ENCODE results near the gene GRIN1. TPM values are rescaled to one million over a fixed set of nuclear protein-coding genes. Genes with fewer than 3 reads are reported as not detected.

The GRIN1 gene
- total and polyA plus RNA-seq, 2 of the 13 experiments (the other 11 are each of a cell fraction or from before 2014, with no cell fraction given): 0.13 TPM; not detected in 1

DNA sequence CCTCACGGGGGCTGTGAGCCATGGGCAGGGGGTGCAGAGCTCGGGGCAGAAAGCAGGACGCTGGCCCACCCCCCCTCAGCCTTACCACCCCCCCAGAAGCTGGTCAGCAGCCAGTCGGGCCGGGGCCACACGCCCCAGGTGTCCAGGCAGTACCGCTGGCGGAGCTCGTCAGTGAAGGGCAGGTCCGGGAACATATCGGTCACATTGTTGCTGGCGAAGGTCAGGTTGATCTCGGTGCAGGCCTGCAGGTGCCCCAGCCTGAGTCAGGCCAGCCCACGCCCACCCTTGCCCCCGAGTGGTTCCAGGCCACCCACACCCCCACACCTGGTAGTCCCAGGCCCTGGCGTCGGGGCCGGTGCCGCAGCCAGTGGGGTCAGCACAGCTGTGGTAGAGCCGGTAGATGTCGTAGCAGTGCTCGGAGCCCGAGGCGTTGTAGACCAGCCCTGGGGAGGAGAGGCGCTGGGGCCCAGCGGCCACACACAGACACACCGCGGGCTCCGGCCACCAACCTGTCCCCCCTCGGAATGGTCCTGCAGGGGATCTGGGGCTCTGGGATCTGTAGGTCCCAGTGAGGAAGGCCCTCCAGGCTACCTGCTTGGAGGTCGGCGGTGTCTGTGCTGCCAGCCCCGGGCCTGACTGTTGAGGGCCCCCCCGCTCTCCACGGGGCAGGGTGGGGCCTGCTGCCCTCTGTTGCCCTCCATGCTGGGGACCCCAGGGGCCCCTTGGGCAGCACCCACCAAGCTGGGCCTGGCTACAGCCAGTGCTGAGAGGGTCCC is 27.0 kb upstream of the GRIN1 start (continued):
- TF ChIP-seq, protein P1, sequence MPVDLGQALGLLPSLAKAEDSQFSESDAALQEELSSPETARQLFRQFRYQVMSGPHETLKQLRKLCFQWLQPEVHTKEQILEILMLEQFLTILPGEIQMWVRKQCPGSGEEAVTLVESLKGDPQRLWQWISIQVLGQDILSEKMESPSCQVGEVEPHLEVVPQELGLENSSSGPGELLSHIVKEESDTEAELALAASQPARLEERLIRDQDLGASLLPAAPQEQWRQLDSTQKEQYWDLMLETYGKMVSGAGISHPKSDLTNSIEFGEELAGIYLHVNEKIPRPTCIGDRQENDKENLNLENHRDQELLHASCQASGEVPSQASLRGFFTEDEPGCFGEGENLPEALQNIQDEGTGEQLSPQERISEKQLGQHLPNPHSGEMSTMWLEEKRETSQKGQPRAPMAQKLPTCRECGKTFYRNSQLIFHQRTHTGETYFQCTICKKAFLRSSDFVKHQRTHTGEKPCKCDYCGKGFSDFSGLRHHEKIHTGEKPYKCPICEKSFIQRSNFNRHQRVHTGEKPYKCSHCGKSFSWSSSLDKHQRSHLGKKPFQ (CRISPR knock-in tag; IDR thresholded peaks at IDR 0.05; ENCODE audit: insufficient replicate concordance): no peak
- TF ChIP-seq ZFX (CRISPR knock-in tag; IDR thresholded peaks at IDR 0.05; ENCODE audit: low read depth) (peak; percentile 87), ADNP (CRISPR knock-in tag; IDR thresholded peaks at IDR 0.05) (no peak), CBX2 (IDR thresholded peaks at IDR 0.05; ENCODE audit: low read depth, low read length) (no peak), CBX2 (CRISPR knock-in tag; IDR thresholded peaks at IDR 0.05; ENCODE audit: low read depth) (no peak), TMF1 (CRISPR knock-in tag; IDR thresholded peaks at IDR 0.05; ENCODE audit: low read depth) (no peak), ZNF703 (CRISPR knock-in tag; IDR thresholded peaks at IDR 0.05; ENCODE audit: borderline replicate concordance) (no peak), ZNF274 (CRISPR knock-in tag; IDR thresholded peaks at IDR 0.05) (no peak), SPEN (CRISPR knock-in tag; IDR thresholded peaks at IDR 0.05; ENCODE audit: low read depth) (peak; percentile 32; the same call in 1 of the 2 replicates), MZF1 (CRISPR knock-in tag; IDR thresholded peaks at IDR 0.05; ENCODE audit: borderline replicate concordance) (0 out of 2 replicates have a peak, but pooled peaks have one; percentile 29), ZNF501 (CRISPR knock-in tag; IDR thresholded peaks at IDR 0.05) (no peak), NFRKB (IDR thresholded peaks at IDR 0.05) (no peak), NAIF1 (CRISPR knock-in tag; IDR thresholded peaks at IDR 0.05; ENCODE audit: borderline replicate concordance) (no peak), ZNF232 (CRISPR knock-in tag; IDR thresholded peaks at IDR 0.05; ENCODE audit: borderline replicate concordance) (no peak), KLF16 (CRISPR knock-in tag; IDR thresholded peaks at IDR 0.05) (no peak)
- TF ChIP-seq, protein P2, sequence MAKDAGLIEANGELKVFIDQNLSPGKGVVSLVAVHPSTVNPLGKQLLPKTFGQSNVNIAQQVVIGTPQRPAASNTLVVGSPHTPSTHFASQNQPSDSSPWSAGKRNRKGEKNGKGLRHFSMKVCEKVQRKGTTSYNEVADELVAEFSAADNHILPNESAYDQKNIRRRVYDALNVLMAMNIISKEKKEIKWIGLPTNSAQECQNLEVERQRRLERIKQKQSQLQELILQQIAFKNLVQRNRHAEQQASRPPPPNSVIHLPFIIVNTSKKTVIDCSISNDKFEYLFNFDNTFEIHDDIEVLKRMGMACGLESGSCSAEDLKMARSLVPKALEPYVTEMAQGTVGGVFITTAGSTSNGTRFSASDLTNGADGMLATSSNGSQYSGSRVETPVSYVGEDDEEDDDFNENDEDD (CRISPR knock-in tag; IDR thresholded peaks at IDR 0.05; ENCODE audit: borderline replicate concordance): no peak
- TF ChIP-seq, protein P3, sequence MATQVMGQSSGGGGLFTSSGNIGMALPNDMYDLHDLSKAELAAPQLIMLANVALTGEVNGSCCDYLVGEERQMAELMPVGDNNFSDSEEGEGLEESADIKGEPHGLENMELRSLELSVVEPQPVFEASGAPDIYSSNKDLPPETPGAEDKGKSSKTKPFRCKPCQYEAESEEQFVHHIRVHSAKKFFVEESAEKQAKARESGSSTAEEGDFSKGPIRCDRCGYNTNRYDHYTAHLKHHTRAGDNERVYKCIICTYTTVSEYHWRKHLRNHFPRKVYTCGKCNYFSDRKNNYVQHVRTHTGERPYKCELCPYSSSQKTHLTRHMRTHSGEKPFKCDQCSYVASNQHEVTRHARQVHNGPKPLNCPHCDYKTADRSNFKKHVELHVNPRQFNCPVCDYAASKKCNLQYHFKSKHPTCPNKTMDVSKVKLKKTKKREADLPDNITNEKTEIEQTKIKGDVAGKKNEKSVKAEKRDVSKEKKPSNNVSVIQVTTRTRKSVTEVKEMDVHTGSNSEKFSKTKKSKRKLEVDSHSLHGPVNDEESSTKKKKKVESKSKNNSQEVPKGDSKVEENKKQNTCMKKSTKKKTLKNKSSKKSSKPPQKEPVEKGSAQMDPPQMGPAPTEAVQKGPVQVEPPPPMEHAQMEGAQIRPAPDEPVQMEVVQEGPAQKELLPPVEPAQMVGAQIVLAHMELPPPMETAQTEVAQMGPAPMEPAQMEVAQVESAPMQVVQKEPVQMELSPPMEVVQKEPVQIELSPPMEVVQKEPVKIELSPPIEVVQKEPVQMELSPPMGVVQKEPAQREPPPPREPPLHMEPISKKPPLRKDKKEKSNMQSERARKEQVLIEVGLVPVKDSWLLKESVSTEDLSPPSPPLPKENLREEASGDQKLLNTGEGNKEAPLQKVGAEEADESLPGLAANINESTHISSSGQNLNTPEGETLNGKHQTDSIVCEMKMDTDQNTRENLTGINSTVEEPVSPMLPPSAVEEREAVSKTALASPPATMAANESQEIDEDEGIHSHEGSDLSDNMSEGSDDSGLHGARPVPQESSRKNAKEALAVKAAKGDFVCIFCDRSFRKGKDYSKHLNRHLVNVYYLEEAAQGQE (IDR thresholded peaks at IDR 0.05; ENCODE audit: borderline replicate concordance in 1 of 2, low read depth in 1 of 2, low read length in 2 of 2): no peak
- TF ChIP-seq, protein P4, sequence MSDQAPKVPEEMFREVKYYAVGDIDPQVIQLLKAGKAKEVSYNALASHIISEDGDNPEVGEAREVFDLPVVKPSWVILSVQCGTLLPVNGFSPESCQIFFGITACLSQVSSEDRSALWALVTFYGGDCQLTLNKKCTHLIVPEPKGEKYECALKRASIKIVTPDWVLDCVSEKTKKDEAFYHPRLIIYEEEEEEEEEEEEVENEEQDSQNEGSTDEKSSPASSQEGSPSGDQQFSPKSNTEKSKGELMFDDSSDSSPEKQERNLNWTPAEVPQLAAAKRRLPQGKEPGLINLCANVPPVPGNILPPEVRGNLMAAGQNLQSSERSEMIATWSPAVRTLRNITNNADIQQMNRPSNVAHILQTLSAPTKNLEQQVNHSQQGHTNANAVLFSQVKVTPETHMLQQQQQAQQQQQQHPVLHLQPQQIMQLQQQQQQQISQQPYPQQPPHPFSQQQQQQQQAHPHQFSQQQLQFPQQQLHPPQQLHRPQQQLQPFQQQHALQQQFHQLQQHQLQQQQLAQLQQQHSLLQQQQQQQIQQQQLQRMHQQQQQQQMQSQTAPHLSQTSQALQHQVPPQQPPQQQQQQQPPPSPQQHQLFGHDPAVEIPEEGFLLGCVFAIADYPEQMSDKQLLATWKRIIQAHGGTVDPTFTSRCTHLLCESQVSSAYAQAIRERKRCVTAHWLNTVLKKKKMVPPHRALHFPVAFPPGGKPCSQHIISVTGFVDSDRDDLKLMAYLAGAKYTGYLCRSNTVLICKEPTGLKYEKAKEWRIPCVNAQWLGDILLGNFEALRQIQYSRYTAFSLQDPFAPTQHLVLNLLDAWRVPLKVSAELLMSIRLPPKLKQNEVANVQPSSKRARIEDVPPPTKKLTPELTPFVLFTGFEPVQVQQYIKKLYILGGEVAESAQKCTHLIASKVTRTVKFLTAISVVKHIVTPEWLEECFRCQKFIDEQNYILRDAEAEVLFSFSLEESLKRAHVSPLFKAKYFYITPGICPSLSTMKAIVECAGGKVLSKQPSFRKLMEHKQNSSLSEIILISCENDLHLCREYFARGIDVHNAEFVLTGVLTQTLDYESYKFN (CRISPR knock-in tag; conservative IDR thresholded peaks at IDR 0.05): no peak
- TF ChIP-seq, protein P5, sequence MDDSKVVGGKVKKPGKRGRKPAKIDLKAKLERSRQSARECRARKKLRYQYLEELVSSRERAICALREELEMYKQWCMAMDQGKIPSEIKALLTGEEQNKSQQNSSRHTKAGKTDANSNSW (CRISPR knock-in tag; IDR thresholded peaks at IDR 0.05; ENCODE audit: borderline replicate concordance): no peak

All from HepG2 (cell line).